RPMI8226 (cell line): Measurements from ENCODE around the gene ATP6V1G2.
A peak's percentile ranks its signal among the peaks of the same experiment; 100 is the strongest.
"Not testable (repeated sequence)": the region's sequence is repeated elsewhere in the genome, so short reads cannot be mapped to it uniquely, and the experiment has no call there.

Experiments
- DNase-seq: peaks from one replicate; pipeline ENCODE4 v3.0.0-alpha.2; 2015

The ATP6V1G2 gene

DNA sequence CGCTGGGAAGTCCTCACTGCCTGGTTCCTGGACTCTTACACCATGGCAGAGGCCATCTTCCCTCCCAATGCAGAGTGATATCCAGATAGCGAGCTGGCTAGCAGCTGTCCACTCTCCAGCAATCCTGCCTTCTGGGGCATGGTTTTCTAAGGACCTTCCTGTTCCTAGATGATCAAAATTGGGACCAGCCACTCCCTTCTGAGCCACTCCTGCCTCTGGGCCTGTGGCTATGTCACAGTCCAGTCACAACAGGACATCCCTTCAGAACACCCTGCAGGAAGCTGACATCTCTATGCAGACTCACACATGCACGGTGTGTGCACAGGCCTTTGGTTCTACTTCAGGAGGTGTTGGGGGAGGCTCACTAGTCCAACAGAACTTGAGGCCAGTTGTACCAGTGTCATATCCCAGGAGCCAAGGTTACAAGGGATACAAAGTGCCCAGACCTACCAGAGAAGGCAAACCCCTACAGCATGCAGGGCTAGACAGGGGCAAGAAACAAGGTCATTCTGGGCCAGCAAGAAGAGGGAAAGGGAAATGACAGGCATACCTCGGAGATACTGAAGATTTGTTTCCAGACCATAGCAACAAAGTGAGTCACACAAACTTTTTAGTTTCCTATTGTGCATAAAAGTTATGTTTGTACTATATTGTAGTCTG lies 20.3 kb downstream of the ATP6V1G2 start:
- DNase-seq = no peak

GRCh38 chr6:31525553-31525931 lies 20.9 kb downstream of the ATP6V1G2 start:
- no peak for DNase-seq

DNA sequence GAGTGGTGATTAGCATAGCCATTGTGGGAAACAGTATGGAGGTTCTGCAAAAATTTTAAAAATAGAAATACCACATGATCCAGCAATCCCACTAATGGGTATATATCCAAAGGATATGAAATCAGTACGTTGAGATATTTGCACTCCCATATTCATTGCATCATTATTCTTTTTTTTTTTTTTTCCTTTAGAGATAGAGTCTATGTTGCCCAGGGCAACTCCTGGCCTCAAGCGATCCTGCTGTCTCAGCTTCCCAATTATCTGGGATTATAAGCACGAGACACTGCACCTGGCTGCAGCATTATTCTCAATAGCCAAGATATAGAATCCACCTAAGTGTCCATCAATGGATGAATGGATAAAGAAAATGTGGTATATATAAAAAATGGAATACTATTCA lies 24.6 kb downstream of the ATP6V1G2 start:
- DNase-seq = no peak

DNA sequence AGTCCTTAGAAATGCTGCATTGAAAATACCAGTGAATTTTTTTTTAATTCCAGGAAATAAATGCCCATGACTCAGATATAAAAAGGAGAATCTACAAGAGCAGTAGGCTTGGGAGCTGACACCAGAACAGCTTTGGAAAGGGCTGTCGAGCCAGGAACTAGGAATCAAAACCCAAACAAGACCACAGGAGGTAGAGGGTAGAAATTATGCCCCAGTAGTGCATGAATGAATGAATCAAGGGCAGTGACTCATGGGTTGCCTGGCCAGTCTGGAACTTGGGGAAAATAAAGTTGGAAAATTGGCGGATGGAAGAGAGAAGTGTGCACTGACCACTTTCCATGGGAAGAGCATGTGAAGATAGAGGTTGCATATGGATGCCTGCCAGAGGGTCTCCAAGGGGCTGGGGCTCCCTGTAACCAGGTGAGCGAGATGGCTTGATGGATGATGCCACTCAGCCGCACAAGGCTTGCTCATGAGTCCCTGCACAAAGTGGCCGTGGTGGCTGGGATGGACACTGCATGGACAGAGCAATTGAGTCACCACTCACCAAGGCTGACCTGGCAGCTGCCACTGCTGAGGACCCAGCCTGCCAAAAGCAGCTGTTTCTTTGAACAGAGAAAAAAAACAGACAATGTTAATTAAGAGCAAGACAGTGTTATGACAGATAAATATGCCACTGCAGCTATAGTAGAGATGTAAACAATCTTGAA lies 32.8 kb downstream of the ATP6V1G2 start:
- DNase-seq = no peak

- no peak for DNase-seq
Observed at GRCh38 chr6:31510007-31510406, 36.4 kb downstream of the ATP6V1G2 start.

DNA sequence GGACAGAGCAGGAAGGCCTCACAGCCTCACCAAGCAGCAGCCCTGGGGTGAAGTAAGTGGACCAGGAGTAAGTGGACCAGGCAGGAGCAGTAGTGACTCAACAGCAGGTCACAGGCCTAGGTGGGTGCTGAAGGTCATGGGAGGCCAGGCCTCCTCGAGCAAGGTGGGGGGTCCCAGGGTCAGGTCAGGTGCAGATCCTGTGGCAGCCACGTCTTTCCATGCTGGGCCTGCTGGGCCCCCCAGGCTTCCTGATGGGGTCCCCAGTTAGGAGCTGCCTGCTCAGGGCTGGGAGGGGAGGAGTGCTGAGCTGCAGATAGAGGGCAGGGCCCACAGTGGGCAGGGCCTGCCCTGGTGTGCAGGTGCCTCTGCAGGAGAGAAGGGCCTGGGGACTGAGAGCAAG lies 37.4 kb downstream of the ATP6V1G2 start:
- not testable (repeated sequence) for DNase-seq

GRCh38 chr6:31502586-31502985 lies 43.8 kb downstream of the ATP6V1G2 start:
- no peak for DNase-seq

- not testable (repeated sequence) for DNase-seq
Observed at GRCh38 chr6:31499648-31500047, 46.8 kb downstream of the ATP6V1G2 start.

DNA sequence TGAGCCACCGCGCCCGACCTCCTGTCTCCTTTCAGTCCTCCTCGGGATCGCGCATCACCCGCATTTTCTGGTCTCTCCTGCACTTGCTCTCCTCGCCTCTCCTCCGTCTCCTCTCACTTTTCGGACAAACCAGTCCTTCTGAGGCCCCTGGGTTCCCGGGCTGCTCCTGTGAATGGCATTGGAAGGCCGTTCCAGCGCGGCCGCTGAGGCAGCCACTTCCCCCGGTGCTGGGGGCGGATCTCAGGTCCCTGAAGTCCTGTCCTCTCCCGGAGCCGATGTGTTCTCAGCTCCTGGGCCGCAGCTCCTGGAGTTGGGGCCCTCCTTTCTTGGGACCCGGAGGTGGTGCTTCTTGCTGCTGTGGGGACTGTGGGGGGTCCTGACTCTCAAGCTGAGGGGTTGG lies 47.7 kb downstream of the ATP6V1G2 start:
- DNase-seq = no peak

DNA sequence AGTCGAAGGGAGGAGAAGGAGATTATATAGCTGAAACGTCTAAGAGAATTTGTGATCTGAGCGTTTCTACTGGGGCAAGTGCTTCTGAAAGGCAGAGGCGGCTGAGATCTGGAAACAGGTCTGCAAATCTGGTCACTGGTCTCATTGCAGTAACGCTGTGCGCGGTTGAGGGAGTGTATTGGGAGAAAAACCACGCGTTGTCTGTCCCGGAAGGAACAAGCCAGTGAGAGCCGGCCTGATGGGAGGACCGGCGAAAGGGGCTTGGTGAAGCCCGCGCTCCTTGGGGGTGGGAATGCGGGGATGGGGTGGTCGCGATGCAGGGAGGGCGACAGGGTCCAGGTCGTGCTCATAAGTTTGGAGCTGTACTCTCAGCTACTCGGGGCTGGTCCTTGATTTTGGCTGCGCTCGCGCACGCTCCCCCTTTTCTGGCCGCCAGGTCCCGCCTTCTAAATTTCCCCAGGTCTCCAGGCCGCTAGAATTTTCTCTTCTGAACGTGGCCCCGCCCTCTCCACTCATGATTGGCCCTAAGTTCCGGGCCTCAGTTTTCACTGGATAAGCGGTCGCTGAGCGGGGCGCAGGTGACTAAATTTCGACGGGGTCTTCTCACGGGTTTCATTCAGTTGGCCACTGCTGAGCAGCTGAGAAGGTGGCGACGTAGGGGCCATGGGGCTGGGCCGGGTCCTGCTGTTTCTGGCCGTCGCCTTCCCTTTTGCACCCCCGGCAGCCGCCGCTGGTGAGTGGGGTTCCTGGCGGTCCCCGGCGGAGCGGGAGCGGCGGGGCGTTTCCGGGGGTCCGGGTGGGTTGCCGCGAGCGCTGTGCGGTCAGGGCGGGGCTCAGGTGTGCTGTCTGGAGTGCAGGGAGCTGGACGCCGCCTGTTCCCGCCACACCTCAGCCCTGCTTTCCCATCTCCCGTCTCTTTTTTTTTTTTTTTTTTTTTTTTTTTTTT lies 48.6 kb downstream of the ATP6V1G2 start, which contains the start of gene MICB:
MICB (plus strand) TSS at position 615 of the 946 bp plus-strand sequence; CDS start at position 664, 49 bp downstream.
- DNase-seq = peak; percentile 85

DNA sequence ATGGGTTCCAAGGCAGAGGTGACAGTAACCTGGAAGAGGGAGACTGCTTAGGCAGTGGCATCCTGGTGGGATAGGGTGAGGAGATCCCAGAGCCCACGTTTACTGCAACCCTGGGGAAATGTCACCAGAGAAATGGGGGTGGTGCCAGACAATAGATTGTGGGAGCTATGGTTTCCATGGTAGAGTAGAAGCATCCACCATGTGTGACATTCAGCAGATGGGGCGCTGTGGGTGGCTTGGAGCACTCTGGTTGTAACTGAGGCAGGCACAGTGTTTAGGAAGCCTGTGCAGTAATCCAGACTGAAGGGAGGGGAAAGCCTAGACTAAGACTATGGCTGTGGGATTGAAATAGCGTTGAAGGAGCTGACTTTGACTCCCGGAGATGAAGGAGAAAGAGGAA lies 49.6 kb downstream of the ATP6V1G2 start:
- DNase-seq = peak; percentile 49

GRCh38 chr6:31495580-31495979 lies 50.8 kb downstream of the ATP6V1G2 start:
- peak; percentile 19 for DNase-seq
